Stimulated activated CD4-positive, alpha-beta T cell treated with anti-CD3 and anti-CD28 coated beads, Interleukin-1b, Interleukin-23, amount 100 ng/mL, for 48 hours (primary cell): Measurements from ENCODE around the gene RNF14.
"Not testable (repeated sequence)": the region's sequence is repeated elsewhere in the genome, so short reads cannot be mapped to it uniquely, and the experiment has no call there.

Source experiments
- DNase-seq: peaks from one replicate; pipeline ENCODE4 v3.0.0-alpha.2; 2020

The RNF14 gene

GRCh38 chr5:142016556-142016955 is 47.7 kb downstream of the RNF14 start:
- DNase-seq, result peak; percentile 66

- no peak for DNase-seq
Measured at GRCh38 chr5:142017832-142018427, 49.0 kb downstream of the RNF14 start.

GRCh38 chr5:142020122-142020659 is 51.3 kb downstream of the RNF14 start:
- no peak for DNase-seq

- no peak for DNase-seq
Measured at GRCh38 chr5:142023836-142024235, 54.9 kb downstream of the RNF14 start.

GRCh38 chr5:142024771-142025304 is 55.9 kb downstream of the RNF14 start:
- peak; percentile 90 for DNase-seq

GRCh38 chr5:142025637-142026036 is 56.7 kb downstream of the RNF14 start:
- no peak for DNase-seq

- DNase-seq, result no peak
Measured at GRCh38 chr5:142032150-142032549, 63.2 kb downstream of the RNF14 start.

- DNase-seq, result no peak
Measured at GRCh38 chr5:142032747-142033631, 64.1 kb downstream of the RNF14 start.

GRCh38 chr5:142033632-142034567 is 65.0 kb downstream of the RNF14 start:
- DNase-seq, result not testable (repeated sequence)

GRCh38 chr5:142034994-142035393 is 66.1 kb downstream of the RNF14 start:
- DNase-seq, result no peak

- DNase-seq, result no peak
Measured at GRCh38 chr5:142036918-142037317, 68.0 kb downstream of the RNF14 start.

- not testable (repeated sequence) for DNase-seq
Measured at GRCh38 chr5:142037599-142037998, 68.7 kb downstream of the RNF14 start.

GRCh38 chr5:142038735-142039134 is 69.8 kb downstream of the RNF14 start:
- no peak for DNase-seq
